Body of pancreas (tissue), 4 donors: ENCODE results near the gene FGF14.

Source experiments
- POLR2A ChIP-seq, 3 donors: fragments of 450-650 bp; IDR thresholded peaks; one replicate each; pipeline ENCODE4 v1.6.1; 2016; ENCODE audit warnings: antibody characterized with exemption in 3 of 3, mild to moderate bottlenecking in 2 of 3
- TF ChIP-seq, protein P1 (sequence below), 7 experiments: fragments of 450-650 bp in 4 of 7; fragments of 200-600 bp in 3 of 7; sonication (generic) in 3 of 7; IDR thresholded peaks; one replicate each; pipeline ENCODE4 v1.5.1; 2016 to 2019; ENCODE audit warnings: antibody characterized with exemption in 7 of 7

DNA sequence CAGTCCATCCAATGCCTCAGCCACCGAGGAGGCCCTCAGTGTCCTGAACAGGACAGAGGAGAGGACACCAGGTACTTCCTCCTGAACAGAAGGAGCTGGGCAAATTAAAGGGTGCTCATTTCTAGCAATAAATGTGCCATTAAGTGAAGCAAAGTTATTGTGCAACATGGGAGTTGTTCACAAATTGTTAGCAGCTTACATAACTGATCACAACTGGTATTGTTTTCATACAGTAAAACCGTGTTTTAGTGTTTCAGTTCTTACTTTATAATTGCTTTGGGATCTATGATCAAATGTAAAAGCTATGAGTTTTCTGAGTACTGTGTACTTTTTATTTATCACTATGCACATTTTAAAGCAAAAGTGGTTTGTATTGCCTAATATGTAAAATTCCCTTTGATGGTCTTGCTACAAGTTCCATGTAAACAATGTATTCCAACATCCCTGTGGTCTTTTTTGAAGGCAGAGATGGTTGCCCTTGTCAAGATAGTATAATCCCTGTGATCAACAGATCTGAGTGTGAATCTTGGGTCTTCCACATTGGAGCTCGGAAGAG, 263.1 kb downstream of the FGF14 start:
- TF ChIP-seq, protein P1, sequence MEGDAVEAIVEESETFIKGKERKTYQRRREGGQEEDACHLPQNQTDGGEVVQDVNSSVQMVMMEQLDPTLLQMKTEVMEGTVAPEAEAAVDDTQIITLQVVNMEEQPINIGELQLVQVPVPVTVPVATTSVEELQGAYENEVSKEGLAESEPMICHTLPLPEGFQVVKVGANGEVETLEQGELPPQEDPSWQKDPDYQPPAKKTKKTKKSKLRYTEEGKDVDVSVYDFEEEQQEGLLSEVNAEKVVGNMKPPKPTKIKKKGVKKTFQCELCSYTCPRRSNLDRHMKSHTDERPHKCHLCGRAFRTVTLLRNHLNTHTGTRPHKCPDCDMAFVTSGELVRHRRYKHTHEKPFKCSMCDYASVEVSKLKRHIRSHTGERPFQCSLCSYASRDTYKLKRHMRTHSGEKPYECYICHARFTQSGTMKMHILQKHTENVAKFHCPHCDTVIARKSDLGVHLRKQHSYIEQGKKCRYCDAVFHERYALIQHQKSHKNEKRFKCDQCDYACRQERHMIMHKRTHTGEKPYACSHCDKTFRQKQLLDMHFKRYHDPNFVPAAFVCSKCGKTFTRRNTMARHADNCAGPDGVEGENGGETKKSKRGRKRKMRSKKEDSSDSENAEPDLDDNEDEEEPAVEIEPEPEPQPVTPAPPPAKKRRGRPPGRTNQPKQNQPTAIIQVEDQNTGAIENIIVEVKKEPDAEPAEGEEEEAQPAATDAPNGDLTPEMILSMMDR (IDR thresholded peaks at IDR 0.05): no peak
- no peak for TF ChIP-seq POLR2A (IDR thresholded peaks at IDR 0.05)
